AG08395 (cell line): ENCODE measurements around the gene LOXL4.
"Not testable (repeated sequence)": the region's sequence is repeated elsewhere in the genome, so short reads cannot be mapped to it uniquely, and the experiment has no call there.

ENCODE experiments used
- DNase-seq: peaks from one replicate; pipeline ENCODE4 v3.0.0; 2012; ENCODE audit warnings: mixed read lengths, low spot score

The LOXL4 gene

DNA sequence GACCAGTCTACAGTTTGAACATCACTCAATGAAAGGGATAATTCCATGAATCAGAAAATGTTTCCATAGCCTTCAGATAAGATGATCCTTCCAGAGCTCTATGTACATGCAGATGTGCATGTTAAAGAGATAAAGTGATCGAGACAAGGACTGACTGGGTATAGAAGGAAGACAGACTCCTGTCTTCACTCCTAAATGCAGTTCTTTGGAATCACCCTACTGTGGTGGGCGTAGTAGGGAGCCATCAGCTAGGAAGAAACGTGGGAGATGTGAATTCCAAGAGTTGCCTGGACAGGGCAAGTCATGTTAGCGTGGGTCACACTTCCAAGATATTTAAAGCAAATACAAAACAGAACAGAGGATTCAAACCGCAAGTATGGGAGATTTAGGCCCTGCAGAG, 23.9 kb downstream of the LOXL4 start:
- DNase-seq, result no peak

GRCh38 chr10:98242823-98243222, 25.2 kb downstream of the LOXL4 start:
- DNase-seq, result peak; percentile 39

GRCh38 chr10:98240524-98240923, 27.5 kb downstream of the LOXL4 start:
- no peak for DNase-seq

DNA sequence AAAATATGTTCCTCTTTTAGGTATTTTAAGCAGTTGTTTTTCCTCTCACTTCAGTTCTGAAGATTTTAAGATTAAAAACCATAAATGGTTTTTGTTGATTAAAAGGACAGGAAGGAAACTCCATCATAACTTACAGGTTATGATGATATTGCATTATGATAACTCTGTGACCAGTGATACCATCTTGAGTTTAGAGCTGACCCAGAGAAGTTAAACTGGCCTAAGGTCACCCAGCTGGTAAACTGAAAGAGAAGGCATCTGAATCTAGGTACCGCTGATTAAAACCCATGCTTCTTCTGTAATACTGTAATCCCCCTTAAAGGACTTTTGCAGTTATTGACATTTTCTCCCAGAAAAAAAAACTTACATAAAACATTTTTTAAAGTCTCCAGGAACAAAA, 29.6 kb downstream of the LOXL4 start:
- no peak for DNase-seq

DNA sequence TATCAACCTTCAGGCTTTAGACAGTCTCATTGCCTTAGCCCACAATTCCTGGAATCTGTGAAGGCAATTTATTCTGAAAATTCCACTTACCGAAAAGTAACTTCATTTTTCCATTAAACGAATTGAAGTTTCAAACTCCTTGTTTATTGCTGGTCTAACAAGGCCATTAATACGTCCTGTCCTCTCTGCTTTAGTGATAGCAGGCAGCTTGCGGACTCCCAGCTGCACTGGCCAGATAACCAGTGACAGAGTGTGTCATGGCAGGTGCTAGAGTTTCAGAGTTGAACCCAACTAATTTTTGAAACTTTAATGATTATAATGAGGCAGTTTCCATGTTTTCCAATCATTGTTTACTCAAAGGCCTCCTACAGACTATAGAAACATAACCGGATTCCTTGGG, 31.1 kb downstream of the LOXL4 start:
- DNase-seq, result no peak

- no peak for DNase-seq
These were observed 32.1 kb downstream of the LOXL4 start for GRCh38 chr10:98235846-98236245.

GRCh38 chr10:98231417-98231816, 36.6 kb downstream of the LOXL4 start:
- no peak for DNase-seq

- DNase-seq, result not testable (repeated sequence)
These were observed 39.7 kb downstream of the LOXL4 start for GRCh38 chr10:98228266-98228665.

DNA sequence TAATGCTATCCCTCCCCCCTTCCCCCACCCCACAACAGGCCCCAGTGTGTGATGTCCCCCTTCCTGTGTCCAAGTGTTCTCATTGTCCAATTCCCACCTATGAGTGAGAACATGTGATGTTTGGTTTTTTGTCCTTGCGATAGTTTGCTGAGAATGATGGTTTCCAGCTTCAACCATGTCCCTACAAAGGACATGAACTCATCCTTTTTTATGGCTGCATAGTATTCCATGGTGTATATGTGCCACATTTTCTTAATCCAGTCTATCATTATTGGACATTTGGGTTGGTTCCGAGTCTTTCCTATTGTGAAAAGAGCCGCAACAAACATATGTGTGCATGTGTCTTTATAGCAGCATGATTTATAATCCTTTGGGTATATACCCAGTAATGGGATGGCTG, 40.3 kb downstream of the LOXL4 start:
- not testable (repeated sequence) for DNase-seq

GRCh38 chr10:98226508-98227144, 41.4 kb downstream of the LOXL4 start:
- no peak for DNase-seq

DNA sequence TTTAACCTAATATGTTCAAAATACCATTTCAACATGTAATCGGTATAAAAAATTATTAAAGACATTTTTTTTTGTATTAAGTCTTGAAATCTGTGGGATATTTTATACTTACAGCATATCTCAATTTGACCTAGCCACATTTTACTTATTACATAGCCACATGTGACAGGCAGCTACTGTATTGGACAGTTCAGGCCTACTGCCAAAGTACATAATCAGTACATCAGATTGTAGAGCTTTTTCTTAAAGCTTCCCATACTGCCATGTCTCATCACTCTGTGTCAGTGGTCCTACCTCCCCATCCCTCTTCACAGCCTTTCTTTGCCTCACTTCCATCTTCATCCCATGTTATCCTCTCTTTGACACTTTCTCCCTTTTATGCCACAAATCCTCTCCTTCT, 43.0 kb downstream of the LOXL4 start:
- no peak for DNase-seq

GRCh38 chr10:98224509-98224908, 43.5 kb downstream of the LOXL4 start:
- peak; percentile 42 for DNase-seq

DNA sequence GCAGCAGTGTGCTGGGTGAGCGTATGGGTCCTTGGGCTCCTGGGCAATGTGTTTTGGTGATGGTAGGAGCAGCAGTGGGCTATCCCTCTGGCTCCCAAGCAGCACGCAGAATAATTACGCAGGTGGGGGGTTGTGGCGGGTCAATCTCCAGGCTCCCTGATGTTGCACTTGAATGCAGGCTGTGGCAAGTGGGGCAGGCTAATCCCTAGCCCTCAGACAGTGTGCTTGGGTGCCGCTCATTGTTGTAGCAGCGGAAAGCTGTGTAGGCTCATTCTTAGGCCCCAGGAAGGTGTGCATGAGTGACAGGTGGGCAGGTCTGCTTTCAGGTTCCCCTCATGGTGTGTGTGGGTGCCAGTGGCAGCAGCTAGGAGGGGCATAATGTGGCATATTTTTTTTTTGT, 44.1 kb downstream of the LOXL4 start:
- no peak for DNase-seq

DNA sequence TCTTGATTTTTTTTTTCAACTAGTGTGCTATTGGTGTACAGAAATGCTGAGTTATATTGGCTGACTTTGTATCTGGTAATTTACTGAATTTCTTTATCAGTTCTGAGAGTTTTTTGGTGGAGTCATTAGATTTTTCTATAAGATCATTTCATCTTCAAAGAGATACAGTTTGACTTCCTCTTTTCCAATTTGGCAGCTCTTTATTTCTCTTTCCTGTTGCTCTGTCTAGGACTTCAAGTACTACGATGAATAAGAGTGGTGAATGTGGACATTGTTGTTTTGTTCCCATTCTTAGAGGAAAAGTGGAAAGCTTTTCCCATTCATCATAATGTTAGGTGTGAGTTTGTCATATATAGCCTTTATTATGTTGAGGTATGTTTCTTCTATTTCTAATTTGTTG, 50.2 kb downstream of the LOXL4 start:
- DNase-seq, result no peak

- no peak for DNase-seq
These were observed 52.6 kb downstream of the LOXL4 start for GRCh38 chr10:98215373-98215772.

- DNase-seq, result no peak
These were observed 54.3 kb downstream of the LOXL4 start for GRCh38 chr10:98213740-98214139.

- DNase-seq, result no peak
These were observed 55.8 kb downstream of the LOXL4 start for GRCh38 chr10:98212196-98212595.

DNA sequence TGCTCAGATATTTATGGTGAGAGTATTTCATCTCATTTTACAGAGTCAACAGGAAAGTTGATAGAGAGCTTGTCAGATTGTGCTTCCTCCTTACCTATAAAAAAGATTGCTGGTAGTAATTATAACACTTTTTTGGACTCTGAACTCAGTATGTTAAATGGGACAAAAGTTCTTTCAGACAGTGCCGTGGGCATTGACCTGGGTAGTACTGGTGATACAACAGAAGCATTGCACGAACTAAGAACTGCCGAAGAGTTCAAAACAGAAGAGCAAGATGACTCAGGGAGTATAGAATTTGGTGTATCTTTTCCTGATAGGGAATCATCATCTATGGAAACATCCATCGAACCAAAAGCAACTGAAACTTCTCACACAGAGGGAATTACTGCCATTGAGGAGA, 58.6 kb downstream of the LOXL4 start:
- no peak for DNase-seq

DNA sequence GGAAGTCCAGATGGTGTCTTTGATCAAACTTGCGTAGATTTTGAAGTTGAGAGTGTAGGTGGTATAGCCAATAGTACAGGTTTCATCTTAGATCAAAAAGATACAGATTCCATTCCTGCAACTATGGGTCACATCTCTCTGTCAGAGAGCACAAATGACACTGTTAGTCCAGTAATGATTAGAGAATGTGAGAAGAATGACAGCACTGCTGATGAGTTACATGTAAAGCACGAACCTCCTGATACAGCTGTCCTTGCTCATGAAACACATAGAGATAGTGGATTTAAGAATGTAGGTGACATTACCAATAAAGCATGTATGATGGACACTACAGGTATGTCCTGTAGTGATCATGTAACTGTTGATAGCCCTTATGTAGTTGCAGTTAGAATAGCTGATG, 59.1 kb downstream of the LOXL4 start:
- no peak for DNase-seq

DNA sequence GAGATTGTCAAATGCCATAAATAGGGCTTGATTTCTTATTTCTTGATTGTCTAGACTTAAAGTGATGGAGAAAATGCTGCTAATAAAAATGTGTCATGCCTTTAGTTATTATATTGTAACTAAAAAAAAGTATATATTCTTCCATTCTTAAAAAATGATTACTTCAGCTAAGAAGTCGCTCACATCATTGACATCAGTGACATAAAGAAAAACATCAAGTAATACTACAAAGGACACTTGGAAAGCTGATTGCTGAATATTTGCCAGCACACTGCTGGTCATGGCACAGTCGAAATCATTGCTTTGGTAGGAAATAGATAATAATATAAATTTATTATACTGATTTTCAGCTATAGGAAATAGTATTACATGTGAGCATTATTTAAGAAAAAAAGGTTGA, 62.6 kb downstream of the LOXL4 start:
- DNase-seq, result no peak

DNA sequence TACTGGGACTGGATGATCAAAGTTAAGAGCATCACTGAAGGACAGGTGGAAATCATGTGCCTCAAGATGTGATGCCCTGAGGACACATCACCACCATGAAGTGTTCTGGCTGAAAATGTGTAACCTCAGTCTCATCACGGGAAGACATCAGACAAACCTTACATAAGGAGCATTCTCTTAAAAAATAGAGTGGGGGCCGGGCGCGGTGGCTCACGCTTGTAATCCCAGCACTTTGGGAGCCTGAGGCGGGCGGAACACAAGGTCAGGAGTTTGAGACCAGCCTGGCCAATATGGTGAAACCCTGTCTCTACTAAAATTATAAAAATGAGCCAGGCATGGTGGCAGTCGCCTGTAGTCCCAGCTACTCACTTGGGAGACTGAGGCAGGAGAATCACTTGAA, 65.6 kb downstream of the LOXL4 start:
- no peak for DNase-seq

GRCh38 chr10:98201760-98202159, 66.2 kb downstream of the LOXL4 start:
- DNase-seq, result no peak
